SIG-M5 (cell line): Measurements from ENCODE around the gene SWAP70.

Experiments used
- DNase-seq: peaks from one replicate; lab custom pipeline; 2025; lab: John Stamatoyannopoulos, UW

The SWAP70 gene

GRCh38 chr11:9776203-9776602 is 112.3 kb downstream of the SWAP70 start:
- no peak for DNase-seq

- no peak for DNase-seq
These were observed 113.2 kb downstream of the SWAP70 start for GRCh38 chr11:9777066-9777465.

DNA sequence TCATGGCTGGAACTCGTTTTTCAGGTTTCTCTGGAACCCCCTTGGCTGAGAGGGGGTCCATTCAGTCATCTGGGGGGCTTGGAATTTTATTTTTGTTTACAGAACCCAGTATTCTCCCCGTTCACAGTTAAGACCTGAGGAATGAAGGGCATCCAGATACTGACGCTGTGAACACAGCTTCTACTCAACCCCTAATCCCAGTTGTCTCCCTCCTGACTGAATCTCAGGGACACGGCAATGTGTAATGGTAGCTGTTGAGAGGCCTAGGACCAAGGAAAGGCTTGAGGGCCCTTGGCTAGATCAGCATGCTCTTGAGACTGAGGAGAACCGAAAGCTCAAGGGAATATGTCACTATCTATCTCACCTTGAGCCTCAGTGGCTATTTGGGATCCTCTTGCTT is 113.6 kb downstream of the SWAP70 start:
- no peak for DNase-seq

GRCh38 chr11:9780929-9781328 is 117.1 kb downstream of the SWAP70 start:
- no peak for DNase-seq

GRCh38 chr11:9783986-9784385 is 120.1 kb downstream of the SWAP70 start:
- DNase-seq: no peak

GRCh38 chr11:9784602-9785315 is 120.9 kb downstream of the SWAP70 start:
- DNase-seq: no peak

- no peak for DNase-seq
These were observed 123.4 kb downstream of the SWAP70 start for GRCh38 chr11:9787260-9787659.

DNA sequence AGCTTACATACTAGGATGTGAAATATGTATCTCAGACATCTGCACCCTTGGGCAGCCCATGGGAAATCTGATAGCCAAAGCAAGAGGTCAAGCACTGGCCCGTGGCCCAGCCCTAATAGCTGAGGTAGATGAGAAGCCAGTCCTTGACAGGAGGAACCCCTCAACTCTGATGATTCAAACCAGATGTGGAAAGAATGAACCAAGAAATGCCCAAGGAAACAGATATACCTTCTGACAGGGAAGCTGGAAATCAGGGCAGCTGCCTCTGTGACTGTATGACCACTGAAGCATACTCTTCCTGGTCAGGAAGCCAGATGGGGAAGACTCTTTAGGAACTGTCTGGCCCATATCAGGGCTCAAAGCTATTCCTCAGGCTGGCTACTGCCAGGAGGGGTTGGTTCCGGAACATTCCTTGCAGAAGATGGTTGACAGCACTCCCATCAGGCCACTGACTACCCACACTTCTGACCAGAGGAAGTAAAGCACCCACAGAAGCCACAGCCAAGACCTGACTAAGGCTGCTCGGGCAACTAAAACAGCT is 124.2 kb downstream of the SWAP70 start:
- no peak for DNase-seq

GRCh38 chr11:9789910-9790309 is 126.0 kb downstream of the SWAP70 start:
- no peak for DNase-seq

- no peak for DNase-seq
These were observed 126.8 kb downstream of the SWAP70 start for GRCh38 chr11:9790703-9791102.

- DNase-seq: no peak
These were observed 132.4 kb downstream of the SWAP70 start for GRCh38 chr11:9796266-9796665.

DNA sequence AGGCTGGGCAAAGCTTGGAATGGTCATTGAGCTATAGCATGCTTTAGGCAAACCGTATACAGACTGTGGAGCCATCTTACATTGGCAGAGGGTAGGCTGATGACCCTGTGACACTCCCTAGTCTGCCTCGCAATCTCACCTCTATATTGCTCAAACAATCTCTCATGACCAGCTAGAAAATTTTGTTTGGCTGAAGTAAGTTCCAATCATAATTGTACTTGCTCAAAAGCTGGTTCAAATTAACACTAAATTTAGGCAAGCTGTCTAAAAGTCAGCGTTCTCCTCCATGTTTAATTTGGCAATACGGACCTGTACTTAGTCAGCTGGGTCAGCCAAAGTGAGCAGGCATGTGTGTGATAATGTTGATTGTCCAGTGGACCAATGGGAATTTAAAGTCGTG is 133.0 kb downstream of the SWAP70 start:
- DNase-seq: no peak

DNA sequence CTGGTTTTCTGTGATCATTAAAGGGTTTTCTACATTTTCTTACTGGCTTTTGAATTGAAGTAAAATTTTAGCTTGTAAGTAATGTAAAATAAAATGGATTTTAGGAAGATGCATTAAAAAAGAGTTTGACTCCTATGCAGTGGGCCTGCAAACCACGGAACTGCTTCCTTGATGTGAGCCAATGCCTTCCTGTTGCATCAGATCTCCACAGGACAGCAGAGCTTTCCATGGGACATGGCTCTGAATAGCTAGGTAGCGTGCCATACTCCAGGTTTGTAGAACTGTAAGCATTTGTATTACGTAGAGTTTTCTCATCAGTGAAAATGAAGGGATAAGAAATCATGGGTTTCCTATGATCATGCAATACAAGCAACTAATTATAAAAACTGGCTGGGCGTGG is 133.4 kb downstream of the SWAP70 start:
- no peak for DNase-seq

DNA sequence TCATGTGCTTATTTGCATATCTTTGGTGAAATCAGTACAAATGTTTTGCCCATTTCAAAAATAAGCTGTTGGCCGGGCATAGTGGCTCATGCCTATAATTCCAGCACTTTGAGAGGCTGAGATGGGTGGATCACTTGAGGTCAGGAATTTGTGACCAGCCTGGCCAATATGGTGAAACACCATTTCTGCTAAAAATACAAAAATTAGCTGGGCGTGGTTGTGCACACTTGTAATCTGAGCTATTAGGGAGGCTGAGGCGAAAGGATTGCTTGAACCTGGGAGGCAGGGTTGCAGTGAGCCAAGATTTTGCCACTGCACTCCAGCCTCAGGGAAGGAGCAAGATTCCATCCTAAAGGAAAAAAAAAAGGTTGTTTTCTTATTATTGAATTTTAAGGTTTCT is 136.0 kb downstream of the SWAP70 start:
- DNase-seq: no peak

DNA sequence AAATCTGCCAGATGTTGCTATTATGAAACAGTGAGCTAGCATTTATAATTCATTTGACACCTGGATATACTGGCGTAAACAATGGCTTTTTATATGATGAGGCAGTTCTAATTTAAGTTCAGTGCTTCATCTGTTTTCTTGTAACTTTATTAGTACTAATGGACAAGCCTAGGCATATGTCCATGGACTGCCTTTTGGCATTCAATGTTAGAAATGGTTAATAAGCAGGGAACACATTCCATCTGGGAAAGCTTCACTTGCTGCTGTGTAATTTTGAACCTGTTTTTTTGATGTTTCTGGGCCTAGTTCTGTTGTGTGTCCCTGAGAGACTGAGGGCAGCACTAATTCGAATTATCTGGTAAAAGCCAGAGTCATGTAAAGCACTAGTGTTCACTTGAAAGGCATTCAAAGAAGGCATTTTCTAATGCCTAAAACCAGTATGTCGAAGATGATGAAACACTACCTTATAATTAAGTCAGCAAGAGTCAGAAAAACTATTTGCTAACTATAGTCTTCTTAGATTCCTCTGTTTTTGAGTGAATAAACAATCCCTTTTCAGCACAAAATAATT is 138.5 kb downstream of the SWAP70 start:
- no peak for DNase-seq
